OCI-LY3 (cell line): ENCODE data around the gene HAGHL.

Experiments
- CTCF ChIP-seq: fragments of 200-600, 300-600 bp; sonication (generic); IDR thresholded peaks from 2 replicates; pipeline ENCODE4 v1.5.1; 2014; ENCODE audit warnings: antibody characterized with exemption, low read length, low read depth
- EZH2phosphoT487 ChIP-seq: fragments of 200-600 bp; shearing (Covaris generic); IDR thresholded peaks from 2 replicates; pipeline ENCODE4 v1.6.1; 2018; ENCODE audit warnings: antibody characterized with exemption, mixed run types, low read depth

GRCh38 chr16:728890-729744 is 2.2 kb downstream of the HAGHL start:
- TF ChIP-seq CTCF, result no peak
- no peak for TF ChIP-seq EZH2phosphoT487
